MM.1S (cell line): ENCODE measurements around the gene TMEM161A.

Experiments used
- DNase-seq: peaks from one replicate; pipeline ENCODE4 v3.0.0-alpha.2; 2015
- H2AFZ ChIP-seq: fragments of 300-600 bp; sonication (generic); 2 replicates; pipeline ENCODE4 v1.6.0; 2016; ENCODE audit warnings: antibody characterized with exemption, low read length
- H3F3A ChIP-seq: fragments of 300-600 bp; sonication (generic); 2 replicates; pipeline ENCODE4 v1.6.1; 2016; ENCODE audit warnings: mild to moderate bottlenecking, antibody characterized with exemption, low read length, moderate library complexity, mixed read lengths; ENCODE audit not compliant: insufficient read depth
- H3K27ac ChIP-seq: fragments of 300-600 bp; sonication (generic); 2 replicates; pipeline ENCODE4 v1.5.1; 2016; ENCODE audit warnings: mild to moderate bottlenecking, low read length
- H3K27me3 ChIP-seq: fragments of 300-600 bp; sonication (generic); replicated peaks from 2 replicates; pipeline ENCODE4 v1.6.0; 2016; ENCODE audit warnings: low read length; ENCODE audit not compliant: insufficient read depth
- H3K36me3 ChIP-seq: fragments of 300-600 bp; sonication (generic); replicated peaks from 2 replicates; pipeline ENCODE4 v1.6.1; 2016; ENCODE audit warnings: mild to moderate bottlenecking, low read length, mixed read lengths; ENCODE audit not compliant: insufficient read depth
- H3K4me1 ChIP-seq: fragments of 300-600 bp; sonication (generic); 2 replicates; pipeline ENCODE4 v1.6.1; 2016; ENCODE audit warnings: low read length, mixed read lengths
- H3K4me2 ChIP-seq: fragments of 300-600 bp; sonication (generic); 2 replicates; pipeline ENCODE4 v1.6.0; 2016; ENCODE audit warnings: low read depth, low read length
- H3K4me3 ChIP-seq: fragments of 300-600 bp; sonication (generic); 2 replicates; pipeline ENCODE4 v1.5.1; 2016; ENCODE audit warnings: low read length, mixed read lengths
- H3K79me2 ChIP-seq: fragments of 300-600 bp; sonication (generic); 2 replicates; pipeline ENCODE4 v1.6.1; 2016; ENCODE audit warnings: mixed run types, low read length, mixed read lengths
- H3K9ac ChIP-seq: fragments of 300-600 bp; sonication (generic); 2 replicates; pipeline ENCODE4 v1.6.1; 2016; ENCODE audit warnings: low read length, mixed read lengths
- H3K9me2 ChIP-seq: fragments of 300-600 bp; sonication (generic); replicated peaks from 2 replicates; pipeline ENCODE4 v1.6.1; 2016; ENCODE audit warnings: mild to moderate bottlenecking, low read length, mixed read lengths; ENCODE audit not compliant: insufficient read depth
- H3K9me3 ChIP-seq: fragments of 300-600 bp; sonication (generic); replicated peaks from 2 replicates; pipeline ENCODE4 v1.6.1; 2016; ENCODE audit warnings: mild to moderate bottlenecking, low read length, mixed read lengths; ENCODE audit not compliant: insufficient read depth
- H4K20me1 ChIP-seq: fragments of 300-600 bp; sonication (generic); 2 replicates; pipeline ENCODE4 v1.6.1; 2016; ENCODE audit warnings: mild to moderate bottlenecking, low read length, moderate library complexity, mixed read lengths; ENCODE audit not compliant: insufficient read depth
- EZH2 ChIP-seq: fragments of 300-600 bp; sonication (generic); optimal IDR thresholded peaks from 2 replicates; pipeline ENCODE3; 2017; ENCODE audit warnings: low read depth, mild to moderate bottlenecking, antibody characterized with exemption, low read length, mixed read lengths
- EZH2phosphoT487 ChIP-seq: fragments of 300-600 bp; sonication (generic); IDR thresholded peaks from 2 replicates; pipeline ENCODE4 v1.6.1; 2018; ENCODE audit warnings: antibody characterized with exemption, low read length
- TF ChIP-seq, protein P1 (sequence below): fragments of 300-600 bp; sonication (generic); IDR thresholded peaks from 2 replicates; pipeline ENCODE4 v1.5.1; 2016; ENCODE audit warnings: antibody characterized with exemption, low read length, mixed read lengths

The TMEM161A gene

DNA sequence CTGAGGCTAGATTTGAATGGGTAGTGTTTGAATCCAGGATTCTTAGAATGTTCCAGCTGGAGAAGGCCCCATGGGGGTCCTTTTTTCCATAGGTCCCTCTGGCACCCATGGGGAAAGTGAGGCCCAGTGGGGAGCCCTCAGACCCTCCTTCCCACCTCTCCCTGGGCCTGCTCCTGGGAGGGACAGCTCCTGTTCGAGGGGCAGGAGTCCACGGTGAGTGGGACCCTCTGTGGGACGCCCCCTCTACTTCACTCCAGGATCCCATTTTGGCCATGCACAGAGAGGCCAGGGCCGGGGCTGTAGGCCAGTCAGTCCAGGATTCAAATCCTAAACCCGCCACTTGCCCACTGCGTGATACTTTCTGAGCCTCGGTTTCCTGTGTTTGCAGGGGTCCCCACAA lies 24.2 kb upstream of the TMEM161A start:
- Histone ChIP-seq H3K36me3 (no peaks in the 10 kb centered on the region), H4K20me1 (no peaks in the 10 kb centered on the region), H3K27me3 (no peaks in the 10 kb centered on the region), H3K27ac (no peak overlapping the region), H3K4me3 (no peak overlapping the region), H3K9ac (no peak overlapping the region), H3K79me2 (no peaks in the 10 kb centered on the region), H2AFZ (no peak overlapping the region), H3K9me3 (no peaks in the 10 kb centered on the region), H3K4me1 (no peaks in the 10 kb centered on the region), H3F3A (no peaks in the 10 kb centered on the region), H3K4me2 (no peak overlapping the region), H3K9me2 (no peaks in the 10 kb centered on the region)
- no peak for DNase-seq
- TF ChIP-seq, protein P1, sequence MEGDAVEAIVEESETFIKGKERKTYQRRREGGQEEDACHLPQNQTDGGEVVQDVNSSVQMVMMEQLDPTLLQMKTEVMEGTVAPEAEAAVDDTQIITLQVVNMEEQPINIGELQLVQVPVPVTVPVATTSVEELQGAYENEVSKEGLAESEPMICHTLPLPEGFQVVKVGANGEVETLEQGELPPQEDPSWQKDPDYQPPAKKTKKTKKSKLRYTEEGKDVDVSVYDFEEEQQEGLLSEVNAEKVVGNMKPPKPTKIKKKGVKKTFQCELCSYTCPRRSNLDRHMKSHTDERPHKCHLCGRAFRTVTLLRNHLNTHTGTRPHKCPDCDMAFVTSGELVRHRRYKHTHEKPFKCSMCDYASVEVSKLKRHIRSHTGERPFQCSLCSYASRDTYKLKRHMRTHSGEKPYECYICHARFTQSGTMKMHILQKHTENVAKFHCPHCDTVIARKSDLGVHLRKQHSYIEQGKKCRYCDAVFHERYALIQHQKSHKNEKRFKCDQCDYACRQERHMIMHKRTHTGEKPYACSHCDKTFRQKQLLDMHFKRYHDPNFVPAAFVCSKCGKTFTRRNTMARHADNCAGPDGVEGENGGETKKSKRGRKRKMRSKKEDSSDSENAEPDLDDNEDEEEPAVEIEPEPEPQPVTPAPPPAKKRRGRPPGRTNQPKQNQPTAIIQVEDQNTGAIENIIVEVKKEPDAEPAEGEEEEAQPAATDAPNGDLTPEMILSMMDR: no peak
- no peak for TF ChIP-seq EZH2
- TF ChIP-seq EZH2phosphoT487: no peak

DNA sequence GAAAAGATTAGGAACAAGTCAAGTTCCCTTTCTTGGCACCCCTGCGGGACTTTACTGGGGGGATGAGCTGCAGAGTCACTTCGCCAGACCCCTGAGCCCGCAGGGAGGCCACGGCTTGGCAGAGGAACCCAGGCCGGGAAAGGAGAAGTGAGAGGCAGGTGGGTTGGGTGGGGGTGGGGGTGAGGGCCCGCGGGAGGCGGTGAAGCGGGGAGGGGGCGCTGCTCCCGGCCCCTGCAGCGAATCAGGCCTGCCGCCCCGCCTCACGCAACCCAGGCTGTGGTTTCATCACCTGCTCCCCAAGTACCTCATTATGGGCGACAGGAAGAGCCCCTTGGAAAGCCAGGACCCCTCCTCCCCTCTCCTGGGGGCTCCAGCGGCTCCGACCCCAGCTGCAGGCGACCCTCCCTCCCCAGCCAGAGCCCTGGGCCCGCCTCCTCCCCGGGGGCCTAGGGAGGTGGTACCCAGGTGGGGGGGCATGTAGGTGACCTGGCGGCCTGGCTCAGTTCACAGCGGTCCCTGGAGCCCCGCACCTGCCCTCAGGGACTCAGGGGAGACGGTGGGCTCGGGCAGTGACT lies 22.3 kb upstream of the TMEM161A start:
- Histone ChIP-seq H3K79me2 (no peaks in the 10 kb centered on the region), H3K4me2 (no peak overlapping the region), H3K4me1 (no peaks in the 10 kb centered on the region), H3K9me2 (no peaks in the 10 kb centered on the region), H4K20me1 (no peaks in the 10 kb centered on the region), H3K4me3 (no peak overlapping the region), H3K9ac (no peak overlapping the region), H3K9me3 (no peaks in the 10 kb centered on the region), H3K36me3 (no peaks in the 10 kb centered on the region), H3K27me3 (no peaks in the 10 kb centered on the region), H3F3A (no peaks in the 10 kb centered on the region), H3K27ac (no peak overlapping the region), H2AFZ (no peak overlapping the region)
- no peak for DNase-seq
- TF ChIP-seq EZH2phosphoT487 (no peak), EZH2 (no peak)
- TF ChIP-seq, protein P1: no peak

GRCh38 chr19:19159534-19159933 lies 21.3 kb upstream of the TMEM161A start:
- no peaks in the 10 kb centered on the region for H3K9me2 ChIP-seq
- no peaks in the 10 kb centered on the region for H3K79me2 ChIP-seq
- H3K4me1 ChIP-seq: no peaks in the 10 kb centered on the region
- H4K20me1 ChIP-seq: no peaks in the 10 kb centered on the region
- no peaks in the 10 kb centered on the region for H3K36me3 ChIP-seq
- DNase-seq: no peak
- no peak overlapping the region for H2AFZ ChIP-seq
- H3K27ac ChIP-seq: no peak overlapping the region
- no peaks in the 10 kb centered on the region for H3F3A ChIP-seq
- H3K4me3 ChIP-seq: no peak overlapping the region
- no peak overlapping the region for H3K9ac ChIP-seq
- no peaks in the 10 kb centered on the region for H3K9me3 ChIP-seq
- H3K4me2 ChIP-seq: no peak overlapping the region
- no peaks in the 10 kb centered on the region for H3K27me3 ChIP-seq
- TF ChIP-seq, protein P1: no peak
- TF ChIP-seq EZH2phosphoT487 (no peak), EZH2 (no peak)
